Panc1 (cell line): ENCODE measurements around the gene STK32C. TPM values are rescaled to one million over a fixed set of nuclear protein-coding genes. Genes with fewer than 3 reads are reported as not detected.
A peak's percentile ranks its signal among the peaks of the same experiment; 100 is the strongest.

Source experiments
- ATAC-seq: fragments of 200-7000 bp; cut with Tn5 transposase; 2 replicates; pipeline ENCODE4 v1.9.1; 2020; ENCODE audit warnings: mild to moderate bottlenecking, moderate library complexity
- BruUV-seq: library from RNA; stranded (reverse); fragments of 400-500 nt; replicated peaks from 2 replicates; lab custom pipeline; 2021; lab: Mats Ljungman, UMichigan
- CTCF ChIA-PET: fragments of 300-600 bp; sonication (Branson Sonifier 250); formaldehyde crosslinking; loops from one replicate; lab custom pipeline; 2022; ENCODE audit warnings: antibody characterized with exemption; lab: Charles Lee
- POLR2A ChIA-PET: fragments of 300-600 bp; sonication (Branson Sonifier 250); formaldehyde crosslinking; loops from one replicate; lab custom pipeline; 2022; ENCODE audit warnings: antibody characterized with exemption; lab: Charles Lee
- DNase-seq: peaks from one replicate; pipeline ENCODE4 v3.0.0-alpha.2; 2010; ENCODE audit warnings: low read depth, low spot score
- H3K27ac ChIP-seq: 2 replicates; pipeline ENCODE4 v1.5.1; 2011; ENCODE audit warnings: mild to moderate bottlenecking, low read length, inconsistent platforms
- H3K27me3 ChIP-seq: fragments of 200-500 bp; sonication (Bioruptor generic); 2 replicates; pipeline ENCODE4 v1.6.0; 2014; ENCODE audit warnings: low read length, inconsistent platforms; ENCODE audit not compliant: control insufficient read depth, insufficient read depth
- H3K36me3 ChIP-seq: fragments of 200-500 bp; sonication (Bioruptor generic); 2 replicates; pipeline ENCODE4 v1.5.1; 2014; ENCODE audit warnings: inconsistent platforms, mild to moderate bottlenecking, low read length, moderate library complexity; ENCODE audit not compliant: control insufficient read depth, insufficient read depth
- H3K4me1 ChIP-seq: 2 replicates; pipeline ENCODE4 v1.5.1; 2011; ENCODE audit warnings: inconsistent platforms, mild to moderate bottlenecking, low read length, moderate library complexity; ENCODE audit not compliant: control insufficient read depth, insufficient read depth
- H3K4me3 ChIP-seq, 2 experiments: 2 replicates each; pipeline ENCODE4 v1.5.1; 2011 to 2012; ENCODE audit warnings: low read depth in 2 of 2, low read length in 2 of 2, mild to moderate bottlenecking in 2 of 2, inconsistent platforms in 1 of 2, moderate library complexity in 1 of 2
- H3K9me3 ChIP-seq: fragments of 200-500 bp; sonication (Bioruptor generic); 2 replicates; pipeline ENCODE4 v1.5.1; 2014; ENCODE audit warnings: low read depth, mild to moderate bottlenecking, inconsistent platforms, low read length, moderate library complexity; ENCODE audit not compliant: control insufficient read depth, insufficient read depth
- CTCF ChIP-seq: fragments of 450-650 bp; IDR thresholded peaks from 2 replicates; pipeline ENCODE4 v1.5.1; 2017; ENCODE audit warnings: mild to moderate bottlenecking
- POLR2AphosphoS5 ChIP-seq: IDR thresholded peaks from 2 replicates; pipeline ENCODE4 v1.6.1; 2012; ENCODE audit warnings: mild to moderate bottlenecking, low read depth, low read length, moderate library complexity
- SIN3A ChIP-seq: IDR thresholded peaks from 2 replicates; pipeline ENCODE4 v1.6.1; 2012; ENCODE audit warnings: low read depth, mild to moderate bottlenecking, low read length, moderate library complexity, borderline replicate concordance; ENCODE audit not compliant: insufficient read depth
- TCF7L2 ChIP-seq: IDR thresholded peaks from 2 replicates; pipeline ENCODE4 v1.6.1; 2011; ENCODE audit warnings: mild to moderate bottlenecking, low read depth, low read length, inconsistent platforms
- in situ Hi-C: cut with HindIII; loops from 2 replicates; pipeline ENCODE4 v1.10.0; 2016; ENCODE audit warnings: low sequenced_read_pairs, low pct_unique_long_range_greater_than_20kb
- intact Hi-C: fragments of 100-400 bp; cut with micrococcal nuclease; formaldehyde crosslinking; loops from one replicate; pipeline ENCODE4 v1.10.0; 2022; ENCODE audit not compliant: unreplicated experiment
- total RNA-seq: library from RNA; stranded (reverse); gene quantifications from one replicate; pipeline ENCODE4 v1.2.1, GENCODE V29; 2021; ENCODE audit not compliant: unreplicated experiment
- TF ChIP-seq, protein P1 (sequence below), 2 experiments: IDR thresholded peaks; 2 replicates each; pipeline ENCODE4 v1.6.1; 2011 to 2012; ENCODE audit warnings: low read depth in 2 of 2, control low read depth in 1 of 2, low read length in 1 of 2, mild to moderate bottlenecking in 1 of 2, moderate library complexity in 1 of 2; ENCODE audit not compliant: insufficient read depth in 1 of 2

The STK32C gene
- total RNA-seq, 1 experiment from 2014 or later, result 53.7 TPM

GRCh38 chr10:132249824-132250375, 57.9 kb downstream of the STK32C start:
- H3K4me1 ChIP-seq, result peaks cover 5% of the 10 kb centered on the region; the same call in 1 of the 2 replicates
- ATAC-seq (no peak), DNase-seq (no peak)
- no peaks in the 10 kb centered on the region for H3K27me3 ChIP-seq
- TF ChIP-seq POLR2AphosphoS5, result no peak
- TF ChIP-seq SIN3A, result no peak
- TF ChIP-seq, protein P1, sequence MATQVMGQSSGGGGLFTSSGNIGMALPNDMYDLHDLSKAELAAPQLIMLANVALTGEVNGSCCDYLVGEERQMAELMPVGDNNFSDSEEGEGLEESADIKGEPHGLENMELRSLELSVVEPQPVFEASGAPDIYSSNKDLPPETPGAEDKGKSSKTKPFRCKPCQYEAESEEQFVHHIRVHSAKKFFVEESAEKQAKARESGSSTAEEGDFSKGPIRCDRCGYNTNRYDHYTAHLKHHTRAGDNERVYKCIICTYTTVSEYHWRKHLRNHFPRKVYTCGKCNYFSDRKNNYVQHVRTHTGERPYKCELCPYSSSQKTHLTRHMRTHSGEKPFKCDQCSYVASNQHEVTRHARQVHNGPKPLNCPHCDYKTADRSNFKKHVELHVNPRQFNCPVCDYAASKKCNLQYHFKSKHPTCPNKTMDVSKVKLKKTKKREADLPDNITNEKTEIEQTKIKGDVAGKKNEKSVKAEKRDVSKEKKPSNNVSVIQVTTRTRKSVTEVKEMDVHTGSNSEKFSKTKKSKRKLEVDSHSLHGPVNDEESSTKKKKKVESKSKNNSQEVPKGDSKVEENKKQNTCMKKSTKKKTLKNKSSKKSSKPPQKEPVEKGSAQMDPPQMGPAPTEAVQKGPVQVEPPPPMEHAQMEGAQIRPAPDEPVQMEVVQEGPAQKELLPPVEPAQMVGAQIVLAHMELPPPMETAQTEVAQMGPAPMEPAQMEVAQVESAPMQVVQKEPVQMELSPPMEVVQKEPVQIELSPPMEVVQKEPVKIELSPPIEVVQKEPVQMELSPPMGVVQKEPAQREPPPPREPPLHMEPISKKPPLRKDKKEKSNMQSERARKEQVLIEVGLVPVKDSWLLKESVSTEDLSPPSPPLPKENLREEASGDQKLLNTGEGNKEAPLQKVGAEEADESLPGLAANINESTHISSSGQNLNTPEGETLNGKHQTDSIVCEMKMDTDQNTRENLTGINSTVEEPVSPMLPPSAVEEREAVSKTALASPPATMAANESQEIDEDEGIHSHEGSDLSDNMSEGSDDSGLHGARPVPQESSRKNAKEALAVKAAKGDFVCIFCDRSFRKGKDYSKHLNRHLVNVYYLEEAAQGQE (IDR thresholded peaks at IDR 0.05; ENCODE audit: insufficient read depth in 1 of 2, low read depth in 2 of 2, low read length in 1 of 2), result no peak
- no peak for TF ChIP-seq TCF7L2
- TF ChIP-seq CTCF, result no peak
- ChIA-PET POLR2A (no interaction called here), CTCF (no interaction called here)
- intact Hi-C loops, result no loop called here
- BruUV-seq, result no TSS peak
- in situ Hi-C loops, result no loop called here
- no peaks in the 10 kb centered on the region for H3K36me3 ChIP-seq
- H3K27ac ChIP-seq, result no peak overlapping the region
- no peaks in the 10 kb centered on the region for H3K9me3 ChIP-seq
- no peak overlapping the region for H3K4me3 ChIP-seq

DNA sequence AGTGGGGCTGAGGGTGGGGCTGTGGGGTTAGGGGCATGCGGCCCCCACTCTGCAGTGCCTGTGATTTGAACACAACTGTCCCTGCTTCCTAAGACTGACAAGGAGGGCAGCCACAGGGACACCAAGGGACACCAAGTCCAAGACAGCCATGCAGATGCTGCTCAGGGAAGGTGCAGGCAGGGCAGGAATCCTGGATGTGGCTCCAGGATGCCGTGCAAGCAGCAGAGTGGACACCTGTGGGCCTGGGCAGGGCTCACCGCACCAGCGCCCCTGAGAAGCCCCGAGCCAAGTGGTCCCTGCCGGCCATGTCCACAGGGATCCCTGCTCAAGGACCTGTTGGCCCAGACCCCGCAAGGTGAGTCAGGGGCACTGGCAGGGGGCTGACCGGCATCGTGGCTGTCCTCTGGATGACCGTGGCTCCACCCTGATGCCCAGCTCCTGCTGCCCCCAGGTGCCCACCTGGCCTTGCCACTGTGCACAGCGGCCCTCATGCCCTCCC, 58.5 kb downstream of the STK32C start:
- no peak overlapping the region for H3K4me3 ChIP-seq
- no peaks in the 10 kb centered on the region for H3K9me3 ChIP-seq
- TF ChIP-seq SIN3A, result no peak
- TF ChIP-seq, protein P1 (IDR thresholded peaks at IDR 0.05; ENCODE audit: insufficient read depth in 1 of 2, low read depth in 2 of 2, low read length in 1 of 2), result no peak
- no peak for TF ChIP-seq TCF7L2
- TF ChIP-seq CTCF, result no peak
- no peak for TF ChIP-seq POLR2AphosphoS5
- H3K4me1 ChIP-seq, result peaks cover 5% of the 10 kb centered on the region; the same call in 1 of the 2 replicates
- intact Hi-C loops (no loop called here), in situ Hi-C loops (no loop called here)
- no TSS peak for BruUV-seq
- CTCF ChIA-PET, result no interaction called here
- POLR2A ChIA-PET, result no interaction called here
- ATAC-seq, result peak; percentile 59
- H3K27ac ChIP-seq, result no peak overlapping the region
- no peak for DNase-seq
- H3K27me3 ChIP-seq, result no peaks in the 10 kb centered on the region
- no peaks in the 10 kb centered on the region for H3K36me3 ChIP-seq
